Colon (tissue), 2 donors: ENCODE measurements around the gene FAM180A.
"Not testable (repeated sequence)": the region's sequence is repeated elsewhere in the genome, so short reads cannot be mapped to it uniquely, and the experiment has no call there.

Experiments
- FAIRE-seq: peaks from 2 replicates; lab custom pipeline; 2012; peaks lifted over from hg19 to GRCh38; lab: Jason Lieb, UNC
- donor health status: control.
- donor health status: control.

The FAM180A gene

GRCh38 chr7:135748770-135749169 is at the start of gene FAM180A:
Gene FAM180A, minus strand, starts transcription at chr7:135748813. Its CDS starts 233 bp downstream, at chr7:135748580.
- FAIRE-seq: no peak

GRCh38 chr7:135798095-135798494 is 49.5 kb upstream of the FAM180A start:
- no peak for FAIRE-seq

- FAIRE-seq: no peak
These were observed 47.4 kb upstream of the FAM180A start for GRCh38 chr7:135795846-135796570.

GRCh38 chr7:135793841-135794240 is 45.2 kb upstream of the FAM180A start:
- no peak for FAIRE-seq

- no peak for FAIRE-seq
These were observed 44.3 kb upstream of the FAM180A start for GRCh38 chr7:135792866-135793265.

GRCh38 chr7:135792363-135792668 is 43.7 kb upstream of the FAM180A start:
- FAIRE-seq: no peak

- FAIRE-seq: no peak
These were observed 43.1 kb upstream of the FAM180A start for GRCh38 chr7:135791543-135792362.

- no peak for FAIRE-seq
These were observed 41.9 kb upstream of the FAM180A start for GRCh38 chr7:135790371-135790977.

- no peak for FAIRE-seq
These were observed 41.3 kb upstream of the FAM180A start for GRCh38 chr7:135789956-135790355.

GRCh38 chr7:135789431-135789830 is 40.8 kb upstream of the FAM180A start:
- FAIRE-seq: no peak

GRCh38 chr7:135786911-135787310 is 38.3 kb upstream of the FAM180A start:
- FAIRE-seq: no peak

GRCh38 chr7:135785065-135785464 is 36.5 kb upstream of the FAM180A start:
- no peak for FAIRE-seq

- FAIRE-seq: no peak
These were observed 35.4 kb upstream of the FAM180A start for GRCh38 chr7:135784013-135784412.

GRCh38 chr7:135782801-135783200 is 34.2 kb upstream of the FAM180A start:
- no peak for FAIRE-seq

GRCh38 chr7:135782377-135782776 is 33.8 kb upstream of the FAM180A start:
- no peak for FAIRE-seq

- no peak for FAIRE-seq
These were observed 29.2 kb upstream of the FAM180A start for GRCh38 chr7:135777626-135778398.

GRCh38 chr7:135775915-135776314 is 27.3 kb upstream of the FAM180A start:
- FAIRE-seq: not testable (repeated sequence)

- FAIRE-seq: no peak
These were observed 26.6 kb upstream of the FAM180A start for GRCh38 chr7:135775230-135775629.

- FAIRE-seq: no peak
These were observed 25.7 kb upstream of the FAM180A start for GRCh38 chr7:135774284-135774683.

GRCh38 chr7:135773464-135773863 is 24.9 kb upstream of the FAM180A start:
- FAIRE-seq: no peak

GRCh38 chr7:135772639-135773222 is 24.1 kb upstream of the FAM180A start:
- no peak for FAIRE-seq
